Osteoblast (primary cell): ENCODE results near the gene MGAT5. TPM values are rescaled to one million over a fixed set of nuclear protein-coding genes. Genes with fewer than 3 reads are reported as not detected.

Experiments used
- DNase-seq: peaks from one replicate; pipeline ENCODE4 v3.0.0; 2011; ENCODE audit warnings: low spot score, mixed read lengths; ENCODE audit not compliant: insufficient read length; ENCODE audit errors: missing footprints
- H2AFZ ChIP-seq: 2 replicates; pipeline ENCODE4 v1.6.0; 2011; ENCODE audit warnings: mild to moderate bottlenecking, low read length
- H3K27ac ChIP-seq: 2 replicates; pipeline ENCODE4 v1.5.1; 2011; ENCODE audit warnings: mild to moderate bottlenecking, low read depth, low read length, moderate library complexity
- H3K27me3 ChIP-seq: 2 replicates; pipeline ENCODE4 v1.6.0; 2012; ENCODE audit warnings: mild to moderate bottlenecking, control low read depth, inconsistent platforms, low read length, moderate library complexity; ENCODE audit not compliant: insufficient read depth
- H3K36me3 ChIP-seq: 2 replicates; pipeline ENCODE4 v1.5.1; 2011; ENCODE audit warnings: mild to moderate bottlenecking, low read length, control low read depth, moderate library complexity; ENCODE audit not compliant: insufficient read depth
- H3K4me1 ChIP-seq: 2 replicates; pipeline ENCODE4 v1.5.1; 2011; ENCODE audit warnings: mild to moderate bottlenecking, low read length, control low read depth, moderate library complexity; ENCODE audit not compliant: insufficient read depth
- H3K4me2 ChIP-seq: 2 replicates; pipeline ENCODE4 v1.6.0; 2011; ENCODE audit warnings: mild to moderate bottlenecking, low read length; ENCODE audit not compliant: insufficient read depth
- H3K4me3 ChIP-seq: fragments of 200-600 bp; sonication (generic); 3 replicates; pipeline ENCODE4 v1.5.1; 2012; ENCODE audit warnings: mild to moderate bottlenecking, low read length, inconsistent platforms; ENCODE audit not compliant: insufficient read depth
- H3K79me2 ChIP-seq: 2 replicates; pipeline ENCODE4 v1.6.0; 2012; ENCODE audit warnings: mild to moderate bottlenecking, low read length, control low read depth, inconsistent platforms; ENCODE audit not compliant: insufficient read depth
- H3K9me3 ChIP-seq: 2 replicates; pipeline ENCODE4 v1.5.1; 2011; ENCODE audit warnings: low read depth, low read length, control low read depth
- H4K20me1 ChIP-seq: 2 replicates; pipeline ENCODE4 v1.6.0; 2012; ENCODE audit warnings: mild to moderate bottlenecking, low read length, control low read depth; ENCODE audit not compliant: insufficient read depth
- CTCF ChIP-seq: IDR thresholded peaks from 2 replicates; pipeline ENCODE4 v1.5.1; 2011; ENCODE audit warnings: mild to moderate bottlenecking, low read depth, low read length, moderate library complexity; ENCODE audit errors: extremely low read depth
- total RNA-seq: library from RNA; depleted of rRNA; stranded (reverse); fragments of >200 nt; gene quantifications from 2 replicates; pipeline ENCODE4 v1.2.3, GENCODE V29; 2012

The MGAT5 gene
- total RNA-seq, 1 donor = 29.7 TPM

GRCh38 chr2:134457353-134457752, 203.5 kb downstream of the MGAT5 start:
- no peak for DNase-seq

GRCh38 chr2:134457765-134458472, 204.0 kb downstream of the MGAT5 start:
- no peak overlapping the region for H2AFZ ChIP-seq
- no peaks in the 10 kb centered on the region for H3K4me1 ChIP-seq
- no peaks in the 10 kb centered on the region for H3K79me2 ChIP-seq
- no peak for TF ChIP-seq CTCF
- no peak for DNase-seq
- peaks cover 8% of the 10 kb centered on the region for H3K27me3 ChIP-seq
- no peak overlapping the region for H3K4me2 ChIP-seq
- H3K4me3 ChIP-seq = no peak overlapping the region
- no peak overlapping the region for H3K27ac ChIP-seq
- H4K20me1 ChIP-seq = no peaks in the 10 kb centered on the region
- H3K36me3 ChIP-seq = no peaks in the 10 kb centered on the region
- no peaks in the 10 kb centered on the region for H3K9me3 ChIP-seq

More at GRCh38 chr2:134457353-134457752, 203.5 kb downstream of the MGAT5 start:
- Histone ChIP-seq H3K27me3 (peaks cover 8% of the 10 kb centered on the region), H3K36me3 (no peaks in the 10 kb centered on the region), H3K9me3 (no peaks in the 10 kb centered on the region), H3K4me1 (no peaks in the 10 kb centered on the region), H3K4me3 (no peak overlapping the region), H3K4me2 (no peak overlapping the region), H3K79me2 (no peaks in the 10 kb centered on the region), H2AFZ (no peak overlapping the region), H4K20me1 (no peaks in the 10 kb centered on the region), H3K27ac (no peak overlapping the region)
- no peak for TF ChIP-seq CTCF

GRCh38 chr2:134458473-134458853, 204.6 kb downstream of the MGAT5 start:
- Histone ChIP-seq H3K4me3 (no peak overlapping the region), H3K36me3 (no peaks in the 10 kb centered on the region), H2AFZ (no peak overlapping the region), H3K27me3 (peaks cover 8% of the 10 kb centered on the region), H3K27ac (no peak overlapping the region), H4K20me1 (no peaks in the 10 kb centered on the region), H3K9me3 (no peaks in the 10 kb centered on the region), H3K4me2 (no peak overlapping the region), H3K79me2 (no peaks in the 10 kb centered on the region), H3K4me1 (no peaks in the 10 kb centered on the region)
- no peak for DNase-seq
- TF ChIP-seq CTCF = no peak

- no peak for DNase-seq
- Histone ChIP-seq H3K79me2 (no peaks in the 10 kb centered on the region), H3K4me1 (no peaks in the 10 kb centered on the region)
These were observed 205.1 kb downstream of the MGAT5 start for GRCh38 chr2:134458950-134459349.

More at GRCh38 chr2:134458950-134459349, 205.1 kb downstream of the MGAT5 start:
- no peaks in the 10 kb centered on the region for H3K9me3 ChIP-seq
- no peaks in the 10 kb centered on the region for H3K36me3 ChIP-seq
- peaks cover 8% of the 10 kb centered on the region for H3K27me3 ChIP-seq
- H2AFZ ChIP-seq = no peak overlapping the region
- H3K27ac ChIP-seq = no peak overlapping the region
- TF ChIP-seq CTCF = no peak
- H3K4me2 ChIP-seq = no peak overlapping the region
- H3K4me3 ChIP-seq = no peak overlapping the region
- no peaks in the 10 kb centered on the region for H4K20me1 ChIP-seq
